HG03139 (cell line): ENCODE results near the gene KCTD20.
"Not testable (repeated sequence)": the region's sequence is repeated elsewhere in the genome, so short reads cannot be mapped to it uniquely, and the experiment has no call there.

Source experiments
- ATAC-seq: cut with Tn5 transposase; IDR thresholded peaks from one replicate; pipeline ENCODE4 v1.9.1; 2021; ENCODE audit not compliant: unreplicated experiment

The KCTD20 gene

GRCh38 chr6:36443471-36444428, 950 bp downstream of the KCTD20 start:
- no peak for ATAC-seq

- no peak for ATAC-seq
Measured at GRCh38 chr6:36444470-36444869, 1.7 kb downstream of the KCTD20 start.

- no peak for ATAC-seq
Measured at GRCh38 chr6:36445621-36446020, 2.8 kb downstream of the KCTD20 start.

- not testable (repeated sequence) for ATAC-seq
Measured at GRCh38 chr6:36449173-36449572, 6.4 kb downstream of the KCTD20 start.

- ATAC-seq, result not testable (repeated sequence)
Measured at GRCh38 chr6:36452897-36453296, 10.1 kb downstream of the KCTD20 start.

- ATAC-seq, result no peak
Measured at GRCh38 chr6:36455486-36456027, 12.8 kb downstream of the KCTD20 start.

- no peak for ATAC-seq
Measured at GRCh38 chr6:36459501-36459900, 16.7 kb downstream of the KCTD20 start.

GRCh38 chr6:36460916-36461315, 18.1 kb downstream of the KCTD20 start:
- ATAC-seq, result no peak

- no peak for ATAC-seq
Measured at GRCh38 chr6:36461646-36462045, 18.8 kb downstream of the KCTD20 start.

- no peak for ATAC-seq
Measured at GRCh38 chr6:36463676-36464075, 20.9 kb downstream of the KCTD20 start.

GRCh38 chr6:36464233-36464632, 21.4 kb downstream of the KCTD20 start:
- ATAC-seq, result no peak

GRCh38 chr6:36467625-36468024, 24.8 kb downstream of the KCTD20 start:
- no peak for ATAC-seq

- no peak for ATAC-seq
Measured at GRCh38 chr6:36469148-36469661, 26.4 kb downstream of the KCTD20 start.

- ATAC-seq, result no peak
Measured at GRCh38 chr6:36469946-36470345, 27.1 kb downstream of the KCTD20 start.

- no peak for ATAC-seq
Measured at GRCh38 chr6:36478051-36478526, 35.3 kb downstream of the KCTD20 start.

GRCh38 chr6:36479256-36479655, 36.5 kb downstream of the KCTD20 start:
- no peak for ATAC-seq

GRCh38 chr6:36483326-36483725, 40.5 kb downstream of the KCTD20 start:
- ATAC-seq, result not testable (repeated sequence)

GRCh38 chr6:36484736-36485135, 41.9 kb downstream of the KCTD20 start:
- no peak for ATAC-seq

GRCh38 chr6:36487698-36488097, 44.9 kb downstream of the KCTD20 start:
- no peak for ATAC-seq

GRCh38 chr6:36488221-36488620, 45.4 kb downstream of the KCTD20 start:
- no peak for ATAC-seq

GRCh38 chr6:36489426-36489825, 46.6 kb downstream of the KCTD20 start:
- no peak for ATAC-seq

- no peak for ATAC-seq
Measured at GRCh38 chr6:36491378-36491965, 48.7 kb downstream of the KCTD20 start.
